ENCODE results near the gene NFIB.

DNA sequence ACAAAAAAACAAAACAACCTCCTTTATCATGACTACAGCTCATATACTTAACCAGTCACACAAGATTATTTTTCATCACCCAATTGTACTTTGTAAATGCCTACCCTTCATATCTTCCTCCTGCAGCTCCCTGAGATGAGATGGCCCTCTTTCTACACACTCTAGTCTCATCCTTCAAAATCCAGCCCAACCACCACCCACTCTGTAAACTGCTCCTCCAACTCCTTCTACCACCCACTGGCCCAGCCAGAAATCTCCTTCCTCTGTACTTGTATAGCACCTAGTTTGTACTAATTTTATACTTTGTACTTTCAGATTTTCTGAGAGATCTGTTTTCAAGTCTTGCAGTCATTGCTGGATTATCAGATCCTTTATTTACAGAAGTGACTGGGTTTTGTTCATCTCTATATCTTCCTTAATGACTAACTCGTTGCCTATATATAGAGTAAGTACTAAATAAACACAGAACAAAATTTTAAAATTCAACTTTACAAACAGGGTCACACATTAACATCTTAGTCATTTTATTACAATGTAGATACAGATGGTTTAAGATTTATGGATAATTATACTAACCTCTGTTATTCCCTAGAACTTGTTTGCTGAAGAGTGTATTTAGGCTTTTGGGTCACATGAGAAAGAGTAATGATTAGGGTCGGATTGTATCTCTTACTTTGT lies 155.7 kb downstream of the NFIB start:
- no peak for TF ChIP-seq EZH2 (IDR thresholded peaks at IDR 0.05; ENCODE audit: borderline replicate concordance)
- TF ChIP-seq, protein P1, sequence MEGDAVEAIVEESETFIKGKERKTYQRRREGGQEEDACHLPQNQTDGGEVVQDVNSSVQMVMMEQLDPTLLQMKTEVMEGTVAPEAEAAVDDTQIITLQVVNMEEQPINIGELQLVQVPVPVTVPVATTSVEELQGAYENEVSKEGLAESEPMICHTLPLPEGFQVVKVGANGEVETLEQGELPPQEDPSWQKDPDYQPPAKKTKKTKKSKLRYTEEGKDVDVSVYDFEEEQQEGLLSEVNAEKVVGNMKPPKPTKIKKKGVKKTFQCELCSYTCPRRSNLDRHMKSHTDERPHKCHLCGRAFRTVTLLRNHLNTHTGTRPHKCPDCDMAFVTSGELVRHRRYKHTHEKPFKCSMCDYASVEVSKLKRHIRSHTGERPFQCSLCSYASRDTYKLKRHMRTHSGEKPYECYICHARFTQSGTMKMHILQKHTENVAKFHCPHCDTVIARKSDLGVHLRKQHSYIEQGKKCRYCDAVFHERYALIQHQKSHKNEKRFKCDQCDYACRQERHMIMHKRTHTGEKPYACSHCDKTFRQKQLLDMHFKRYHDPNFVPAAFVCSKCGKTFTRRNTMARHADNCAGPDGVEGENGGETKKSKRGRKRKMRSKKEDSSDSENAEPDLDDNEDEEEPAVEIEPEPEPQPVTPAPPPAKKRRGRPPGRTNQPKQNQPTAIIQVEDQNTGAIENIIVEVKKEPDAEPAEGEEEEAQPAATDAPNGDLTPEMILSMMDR (IDR thresholded peaks at IDR 0.05; ENCODE audit: poor library complexity): no peak

Data from hepatocyte (in vitro differentiated cells).